COLO829 (cell line): ENCODE measurements around the gene EPB41L5.
A peak's percentile ranks its signal among the peaks of the same experiment; 100 is the strongest.
"Not testable (repeated sequence)": the region's sequence is repeated elsewhere in the genome, so short reads cannot be mapped to it uniquely, and the experiment has no call there.

ENCODE experiments used
- DNase-seq: peaks from one replicate; pipeline ENCODE4 v3.0.0; 2012; ENCODE audit warnings: low spot score

Gene EPB41L5

DNA sequence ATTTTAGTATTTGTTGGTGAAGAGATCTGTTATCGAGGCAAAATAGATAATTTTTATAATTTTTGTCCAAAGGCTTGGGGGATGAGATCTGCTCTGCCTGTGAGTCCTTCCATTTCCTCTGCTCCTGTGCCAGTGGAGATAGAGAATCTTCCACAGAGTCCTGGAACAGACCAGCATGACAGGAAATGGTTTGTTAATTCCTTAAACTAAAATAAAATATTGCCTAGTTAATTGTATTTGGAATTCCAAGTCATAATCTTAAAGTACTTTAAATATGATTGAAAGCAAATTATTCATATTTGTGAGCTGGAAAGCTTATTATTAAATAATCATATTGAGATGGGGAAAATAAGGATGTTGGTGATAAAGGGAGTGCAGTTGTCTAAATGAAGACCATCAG, 87.8 kb downstream of the EPB41L5 start:
- DNase-seq, result no peak

DNA sequence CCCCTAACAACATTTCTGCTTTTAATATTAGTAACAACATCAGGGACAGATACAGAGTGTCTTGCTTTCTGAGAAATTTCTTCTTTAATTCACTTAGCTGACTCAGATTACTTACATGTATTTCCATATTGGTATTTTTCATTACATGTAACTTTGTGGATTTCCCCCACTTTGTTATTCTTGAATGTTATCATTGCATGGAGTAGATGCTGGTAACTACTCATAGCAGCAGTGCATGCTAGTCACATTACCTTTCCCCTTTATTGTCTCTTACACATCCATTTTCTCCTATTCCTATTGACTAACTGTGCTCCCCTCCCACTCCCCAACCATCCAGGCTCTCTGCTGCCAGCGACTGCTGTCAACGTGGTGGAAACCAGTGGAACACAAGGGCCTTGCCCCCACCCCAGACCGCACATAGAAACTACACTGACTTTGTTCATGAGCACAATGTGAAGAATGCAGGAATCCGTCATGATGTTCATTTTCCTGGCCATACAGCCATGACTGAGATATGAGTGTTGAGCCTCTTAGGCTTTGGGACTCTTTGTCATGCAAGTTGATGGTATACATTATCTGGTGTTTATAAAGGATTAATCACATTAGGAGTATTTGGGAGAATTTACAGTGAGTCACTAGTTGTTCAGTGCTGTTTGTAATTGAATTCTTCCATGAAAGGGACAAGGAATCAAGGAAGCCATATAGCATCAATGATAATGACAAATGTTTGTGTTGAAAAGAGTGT, 91.0 kb downstream of the EPB41L5 start:
- no peak for DNase-seq

DNA sequence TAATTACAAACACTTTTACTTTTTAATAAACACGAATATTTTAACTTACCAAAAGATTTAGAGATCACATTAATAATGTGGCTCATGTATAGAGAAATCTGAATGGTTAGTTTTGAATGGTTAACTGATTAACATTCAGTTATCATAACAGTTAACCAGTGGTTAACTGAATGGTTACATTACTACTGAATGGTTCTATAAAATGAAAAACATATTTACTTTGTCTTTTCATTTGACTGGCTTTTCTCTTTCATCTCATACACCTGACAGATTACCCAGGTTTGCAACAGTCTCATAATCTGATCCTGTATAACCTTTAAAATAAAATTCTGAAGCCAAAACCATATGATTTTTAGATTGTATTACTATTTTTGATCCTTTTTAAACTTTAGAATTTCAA, 91.9 kb downstream of the EPB41L5 start:
- no peak for DNase-seq

DNA sequence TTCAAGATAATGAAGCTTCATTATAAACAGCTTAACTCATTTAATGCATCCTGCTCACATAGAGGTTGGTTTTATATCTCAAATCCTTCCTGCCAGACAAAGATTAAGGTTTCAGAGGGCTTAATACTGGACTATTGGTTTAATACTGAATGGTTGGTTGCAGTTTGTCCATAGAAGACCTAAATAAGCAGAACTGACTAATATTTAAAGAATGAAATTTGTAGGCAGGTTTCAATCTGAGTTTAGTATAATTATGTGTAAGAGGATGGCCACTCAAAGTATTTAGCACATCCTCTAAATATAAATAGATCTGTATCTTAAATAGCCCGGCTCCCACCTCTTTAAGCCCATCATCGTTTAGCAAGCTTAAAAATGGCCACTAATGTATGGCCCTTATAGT, 92.5 kb downstream of the EPB41L5 start:
- no peak for DNase-seq

DNA sequence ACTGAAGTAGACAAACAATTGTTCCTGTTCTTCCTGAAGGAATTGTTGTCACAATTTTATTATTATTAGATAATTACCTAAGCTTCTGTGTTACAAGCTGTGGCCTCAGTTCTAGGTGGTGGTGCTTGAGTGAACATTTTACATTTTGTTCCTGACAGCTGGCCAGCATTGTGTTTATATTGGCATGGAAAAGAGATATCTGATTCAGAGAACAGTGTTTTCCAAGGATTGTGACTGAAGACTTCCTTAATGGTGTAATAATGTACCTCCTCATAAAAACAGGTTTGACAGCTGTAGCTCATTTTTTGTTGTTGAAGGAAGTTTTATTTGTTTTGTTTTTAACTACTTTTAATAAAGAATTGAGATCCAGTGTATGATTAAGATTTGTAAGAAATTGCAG, 95.2 kb downstream of the EPB41L5 start:
- peak; percentile 6 for DNase-seq

DNA sequence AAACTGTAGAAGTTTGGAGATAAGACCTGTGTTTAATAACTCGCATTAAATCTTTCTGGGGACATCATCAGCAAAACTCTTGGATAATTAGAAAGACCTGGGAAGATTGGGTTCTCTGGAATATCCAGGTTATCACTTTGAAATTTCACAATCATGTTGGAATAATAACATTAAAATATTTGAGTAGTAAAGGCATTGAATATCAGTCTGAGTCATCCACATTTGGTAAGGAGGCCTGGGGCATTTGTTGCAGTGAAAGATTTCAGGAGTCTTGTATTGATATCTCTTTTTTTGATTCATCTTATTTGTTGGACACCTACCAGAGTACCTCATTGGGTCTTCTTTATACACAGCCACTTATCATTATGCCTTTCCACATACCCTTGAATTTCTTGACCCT, 95.9 kb downstream of the EPB41L5 start:
- peak; percentile 13 for DNase-seq

DNA sequence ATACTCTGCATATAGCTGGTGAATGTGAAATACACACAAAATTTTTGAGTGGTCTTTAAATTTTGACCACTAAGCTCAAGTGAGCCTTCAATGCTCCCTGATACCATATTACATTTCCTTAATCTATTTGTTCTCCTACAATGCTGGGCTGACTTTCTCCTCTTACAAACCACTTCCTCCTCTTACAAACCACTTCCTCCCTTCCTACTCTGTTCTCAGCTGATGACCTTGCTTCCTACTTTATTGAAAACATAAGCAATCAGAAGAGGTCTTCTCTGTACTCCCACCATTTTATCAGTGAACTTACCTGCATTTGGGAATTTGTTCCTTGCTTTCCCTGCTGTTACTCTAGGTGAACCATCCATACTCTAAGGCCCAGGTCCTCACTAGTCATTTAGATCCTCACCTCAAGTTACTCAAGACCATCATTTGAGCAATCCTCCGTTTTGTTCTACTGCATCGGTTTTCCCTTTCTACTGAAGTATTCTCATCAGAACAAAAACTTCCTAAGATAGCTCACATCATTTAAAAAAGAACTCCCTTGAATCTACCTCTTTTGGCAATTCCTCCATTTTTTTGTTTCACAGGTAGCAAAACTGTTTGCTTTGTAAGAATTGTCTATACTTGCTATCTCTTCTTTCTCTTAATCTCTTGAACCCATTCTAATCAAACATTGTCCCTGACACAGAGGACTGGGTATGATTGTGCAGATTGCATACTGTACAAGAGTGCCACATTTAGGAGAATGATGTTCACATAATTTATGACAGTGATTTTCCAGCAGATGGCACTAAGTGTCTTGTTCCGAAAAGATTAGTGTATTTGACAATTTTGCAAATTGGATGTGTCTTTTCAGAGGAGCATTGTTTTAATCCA, 96.5 kb downstream of the EPB41L5 start:
- DNase-seq, result peak; percentile 66

DNA sequence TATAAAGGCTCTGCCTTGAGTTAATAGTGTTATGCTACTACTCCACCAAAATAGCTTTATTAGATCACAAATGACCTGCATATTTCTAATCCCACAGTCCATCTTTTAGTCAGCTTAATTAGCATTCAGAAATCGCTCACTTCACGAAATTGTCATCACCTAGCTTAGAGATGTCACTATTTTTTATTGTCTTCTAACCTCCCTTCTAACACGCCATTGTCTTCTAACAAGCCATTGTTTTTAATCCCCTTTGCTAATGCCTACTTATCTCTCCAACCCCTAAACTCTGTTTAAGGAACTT, 97.1 kb downstream of the EPB41L5 start:
- DNase-seq, result no peak

DNA sequence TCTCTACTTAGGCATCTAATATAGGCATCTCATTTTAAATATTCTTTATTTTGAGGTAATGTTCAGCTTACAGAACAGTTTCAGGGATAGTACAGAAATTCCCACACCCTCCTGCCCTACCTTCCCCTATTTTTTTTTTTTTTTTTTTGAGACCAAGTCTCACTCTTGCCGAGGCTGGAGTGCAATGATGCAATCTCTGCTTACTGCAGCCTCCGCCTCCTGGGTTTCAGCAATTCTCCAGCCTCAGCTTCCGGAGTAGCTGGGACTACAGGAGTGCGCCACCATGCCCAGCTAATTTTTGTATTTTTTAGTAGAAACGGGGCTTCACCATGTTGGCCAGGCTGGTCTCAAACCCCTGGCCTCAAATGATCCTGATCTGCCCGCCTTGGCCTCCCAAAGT, 97.6 kb downstream of the EPB41L5 start:
- no peak for DNase-seq

DNA sequence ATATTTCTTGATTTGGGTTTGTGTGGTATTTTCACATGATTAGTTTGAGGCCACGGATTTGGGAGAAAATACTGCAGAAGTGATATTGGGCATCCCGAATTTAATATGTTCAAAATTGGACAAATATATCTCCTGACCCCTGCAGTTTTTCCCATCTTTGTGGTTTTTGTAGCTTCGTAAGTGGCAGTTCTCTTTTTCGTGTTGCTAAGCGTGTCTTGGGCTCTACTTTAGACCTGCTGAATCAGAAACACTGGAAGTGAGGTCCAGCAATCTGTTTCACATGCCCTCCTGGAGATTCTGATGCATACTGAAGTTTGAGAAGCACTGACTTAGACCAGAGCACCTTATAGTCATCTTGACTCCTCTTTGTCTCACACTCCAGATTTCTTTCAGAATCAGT, 98.3 kb downstream of the EPB41L5 start:
- DNase-seq, result no peak

DNA sequence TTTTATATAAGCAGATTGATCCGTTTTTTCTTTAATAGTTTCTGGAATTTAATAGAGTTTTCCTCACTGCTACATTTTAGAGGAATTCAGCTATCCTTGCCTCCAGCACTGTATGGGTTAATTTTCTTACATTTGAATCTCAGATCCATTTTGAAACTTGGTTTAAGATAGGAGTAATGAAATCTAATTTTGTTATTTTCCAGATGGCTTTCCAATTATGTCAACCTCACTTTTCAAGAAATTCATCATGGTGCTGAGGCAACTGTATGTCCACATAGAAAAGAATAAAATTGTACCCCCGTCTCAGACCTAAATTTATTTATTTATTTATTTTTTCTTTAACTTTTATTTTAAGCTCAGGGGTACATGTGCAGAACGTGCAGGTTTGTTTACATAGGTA, 105.1 kb downstream of the EPB41L5 start:
- no peak for DNase-seq

DNA sequence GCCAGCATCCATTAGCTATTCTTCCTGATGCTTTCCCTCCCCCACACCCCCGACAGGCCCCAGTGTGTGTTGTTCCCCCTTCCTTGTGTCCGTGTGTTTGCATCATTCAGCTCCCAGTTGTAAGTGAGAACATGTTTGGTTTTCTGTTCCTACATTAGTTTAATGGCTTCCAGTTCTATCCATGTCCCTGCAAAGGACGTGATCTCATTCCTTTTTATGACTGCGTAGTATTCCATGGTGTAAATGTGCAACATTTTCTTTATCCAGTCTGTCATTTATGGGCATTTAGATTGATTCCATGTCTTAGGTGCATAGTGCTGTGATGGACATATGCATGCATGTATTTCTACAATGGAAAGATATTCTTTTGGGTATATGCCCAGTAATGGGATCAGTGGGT, 105.6 kb downstream of the EPB41L5 start:
- no peak for DNase-seq

DNA sequence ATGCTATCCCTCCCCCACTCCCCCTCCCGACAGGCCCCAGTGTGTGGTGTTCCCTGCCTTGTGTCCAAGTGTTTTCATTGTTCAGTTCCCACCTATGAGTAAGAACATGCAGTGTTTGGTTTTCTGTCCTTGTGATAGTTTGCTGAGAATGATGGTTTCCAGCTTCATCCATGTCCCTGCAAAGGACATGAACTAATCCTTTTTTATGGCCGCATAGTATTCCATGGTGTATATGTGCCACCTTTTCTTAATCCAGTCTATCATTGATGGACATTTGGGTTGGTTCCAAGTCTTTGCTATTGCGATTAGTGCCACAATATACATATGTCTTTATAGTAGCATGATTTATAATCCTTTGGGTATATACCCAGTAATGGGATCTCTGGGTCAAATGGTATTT, 108.5 kb downstream of the EPB41L5 start:
- not testable (repeated sequence) for DNase-seq

DNA sequence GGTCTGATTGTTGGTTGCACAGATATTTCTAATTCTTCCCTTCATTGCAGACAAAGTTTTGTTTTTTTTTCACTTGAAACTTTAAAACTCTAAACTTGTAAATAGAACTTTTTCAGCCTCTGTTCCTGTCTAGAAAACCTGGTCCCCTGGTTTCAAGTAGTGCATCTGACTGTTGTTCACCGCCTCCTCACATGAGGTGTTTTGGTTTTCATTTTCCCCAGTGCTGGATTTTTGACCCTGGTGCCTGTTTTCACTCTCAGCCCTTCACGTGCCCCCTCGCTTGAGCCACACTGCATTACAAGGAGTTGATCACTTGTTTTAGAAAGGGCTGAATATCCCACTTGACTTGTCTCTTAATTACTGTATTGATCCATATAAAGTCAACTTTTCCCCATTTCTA, 110.2 kb downstream of the EPB41L5 start:
- no peak for DNase-seq

DNA sequence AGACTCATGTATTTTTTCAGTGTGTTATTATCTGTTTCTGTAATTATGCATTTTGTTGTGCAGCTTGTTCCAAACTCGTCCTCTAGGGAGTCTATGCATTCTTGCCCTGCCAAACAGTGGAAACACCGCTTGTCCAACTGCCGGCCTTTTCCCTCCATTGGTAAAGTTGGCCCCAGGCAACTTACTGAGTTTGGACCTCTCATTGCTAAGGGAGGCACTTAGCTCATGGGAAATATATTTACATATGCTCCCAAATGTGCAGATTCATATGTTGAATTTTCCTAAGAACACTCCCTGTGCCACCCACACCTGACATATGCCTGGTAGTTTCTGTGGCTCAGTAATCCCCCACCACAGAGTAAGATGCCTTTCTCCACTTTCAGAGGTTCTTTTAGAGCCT, 112.3 kb downstream of the EPB41L5 start:
- no peak for DNase-seq

DNA sequence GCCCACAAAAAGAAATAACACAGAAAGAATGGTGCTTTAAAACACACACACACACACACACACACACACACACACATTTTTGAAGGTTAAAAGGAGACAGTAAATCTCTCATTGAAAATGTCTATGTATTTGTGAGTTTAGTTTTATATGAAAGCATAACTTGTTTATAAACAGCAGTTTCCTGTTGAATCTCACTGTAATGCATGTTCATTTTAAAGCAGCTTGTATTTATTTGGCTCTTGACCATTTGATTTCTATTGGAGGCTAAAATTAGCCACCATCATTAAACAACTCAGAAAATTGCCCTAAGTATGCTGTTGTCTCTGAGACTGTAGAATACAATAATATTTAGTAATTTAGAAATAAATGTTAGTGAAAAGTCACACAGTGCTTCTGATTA, 115.3 kb downstream of the EPB41L5 start:
- DNase-seq, result no peak

DNA sequence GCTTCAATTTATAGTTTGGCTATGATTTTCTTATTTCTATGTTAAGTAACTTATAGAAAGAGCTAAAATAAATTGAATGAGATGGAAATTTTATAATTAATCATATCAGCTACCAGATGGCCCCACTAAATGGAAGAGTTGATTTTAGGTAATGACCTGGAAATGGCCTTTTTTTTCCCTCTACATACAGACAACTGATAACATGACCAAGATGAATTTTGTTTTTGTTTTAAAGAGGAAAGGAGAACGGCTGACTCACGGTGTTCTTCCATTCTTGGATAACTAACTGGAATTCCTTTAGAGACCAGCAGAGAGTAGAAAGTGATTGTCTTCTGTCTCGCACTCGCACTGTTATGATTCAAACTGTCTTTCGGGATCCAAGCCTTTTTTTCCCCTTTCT, 119.3 kb downstream of the EPB41L5 start:
- no peak for DNase-seq

DNA sequence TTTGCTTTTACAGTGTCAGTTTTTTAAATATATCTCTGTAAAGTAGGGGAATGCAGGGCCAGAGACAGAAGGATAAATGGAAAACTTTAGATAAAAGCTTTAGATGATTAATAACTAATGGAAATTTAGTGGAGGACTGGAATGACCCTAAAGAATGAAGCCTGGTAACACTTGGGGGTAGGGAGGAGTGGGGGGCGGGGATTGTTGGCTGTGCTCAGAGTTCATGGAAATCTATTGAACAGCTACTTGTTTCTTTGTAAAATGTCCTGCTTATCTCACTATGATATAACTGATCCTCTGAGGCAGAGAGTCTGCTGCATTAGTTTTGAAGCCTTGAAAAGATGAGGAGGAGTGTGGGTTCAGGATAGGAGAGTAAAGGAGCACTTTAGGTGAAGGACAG, 119.8 kb downstream of the EPB41L5 start:
- no peak for DNase-seq

DNA sequence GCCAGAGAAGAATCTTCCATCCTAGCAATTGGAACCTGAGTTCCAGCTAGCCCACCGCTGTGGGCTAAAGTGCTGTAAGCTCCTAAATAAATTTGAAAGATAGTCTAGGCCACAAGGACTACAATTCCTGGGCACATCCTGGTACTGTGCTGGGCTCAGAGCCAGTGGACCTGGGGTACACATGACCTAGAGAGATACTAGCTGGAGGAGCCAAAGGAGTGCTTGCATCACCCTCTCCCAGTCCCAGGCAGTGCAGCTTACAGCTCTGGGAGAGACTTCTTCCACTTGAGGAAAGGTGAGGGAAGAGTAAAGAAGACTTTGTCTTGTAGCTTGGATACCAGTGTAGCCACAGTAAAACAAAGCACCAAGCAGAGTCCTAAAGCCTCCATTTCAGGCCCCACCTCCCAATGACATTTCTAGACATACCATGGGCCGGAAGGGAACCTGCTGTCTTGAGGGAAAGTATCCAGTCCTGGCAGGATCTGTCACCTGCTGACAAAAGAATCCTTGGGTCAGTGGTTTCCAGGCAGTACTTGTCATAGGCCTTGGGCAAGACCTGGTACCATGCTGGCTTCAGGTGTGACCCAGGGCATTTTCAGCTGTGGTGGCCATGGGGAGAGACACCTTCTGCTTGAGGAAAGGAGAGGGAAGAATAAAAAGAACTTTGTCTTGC, 120.8 kb downstream of the EPB41L5 start:
- DNase-seq, result no peak

DNA sequence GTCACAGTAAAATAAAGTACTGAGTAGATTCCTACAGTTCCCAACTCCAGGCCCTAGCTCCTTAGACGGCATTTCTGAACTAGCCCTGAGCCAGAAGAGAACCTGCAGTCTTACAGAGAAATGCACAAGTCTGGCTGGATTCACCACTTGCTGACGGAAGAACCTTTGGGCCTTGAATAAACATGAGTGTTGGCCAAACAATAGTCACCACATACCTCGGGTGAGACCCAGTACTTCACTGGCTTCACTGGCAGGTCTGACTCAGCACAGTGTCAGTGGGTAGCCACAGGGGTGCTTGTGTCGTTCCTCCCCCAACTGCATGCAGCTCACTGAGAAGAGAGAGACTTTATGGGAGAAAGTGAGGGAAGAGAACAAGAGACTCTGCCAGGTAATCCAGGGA, 121.4 kb downstream of the EPB41L5 start:
- no peak for DNase-seq

DNA sequence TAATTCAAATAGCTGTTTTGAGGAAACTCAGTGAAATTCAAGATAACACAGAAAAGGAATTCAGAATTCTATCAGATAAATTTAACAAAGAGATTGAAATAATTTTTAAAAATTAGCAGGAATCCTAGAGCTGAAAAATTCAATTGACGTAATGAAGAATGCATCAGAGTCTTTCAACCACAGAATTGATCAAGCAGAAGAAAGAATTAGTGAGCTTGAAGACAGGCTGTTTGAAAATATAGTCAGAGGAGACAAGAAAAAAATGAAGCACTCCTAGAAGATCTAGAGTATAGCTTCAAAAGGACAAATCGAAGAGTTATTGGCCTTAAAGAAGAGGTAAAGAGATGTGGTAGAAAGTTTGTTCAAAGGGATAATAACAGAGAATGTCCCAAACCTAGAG, 122.1 kb downstream of the EPB41L5 start:
- DNase-seq, result not testable (repeated sequence)

DNA sequence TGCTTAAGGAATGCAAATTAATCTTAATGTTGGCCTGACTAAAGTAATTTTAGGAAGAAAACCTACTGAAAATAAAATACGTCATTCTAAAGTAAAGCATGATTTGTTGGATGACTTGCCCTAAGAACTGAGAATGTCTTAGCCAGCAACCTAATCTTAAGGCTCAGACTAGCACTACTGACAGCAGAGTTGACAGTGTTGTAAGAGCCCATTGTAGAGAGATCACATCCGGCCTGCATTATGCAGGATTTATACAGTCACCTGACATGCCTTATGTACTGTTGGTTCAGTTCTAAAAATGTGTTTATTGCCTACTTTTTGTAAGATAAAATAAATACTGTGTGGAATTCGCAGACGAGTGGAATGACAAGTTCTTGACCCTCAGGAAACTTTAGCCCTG, 128.0 kb downstream of the EPB41L5 start:
- DNase-seq, result peak; percentile 50
